ENCODE measurements around the gene IQSEC3. TPM values are rescaled to one million over a fixed set of nuclear protein-coding genes. Genes with fewer than 3 reads are reported as not detected.
A peak's percentile ranks its signal among the peaks of the same experiment; 100 is the strongest.

The IQSEC3 gene
- total RNA-seq, 2 donors from 2014 or later, result 0.16 TPM; not detected in 1

GRCh38 chr12:171276-171675 is 104.7 kb downstream of the IQSEC3 start:
- Histone ChIP-seq H3K36me3 (no peaks in the 10 kb centered on the region), H3K27ac (no peak overlapping the region), H3K4me3 (no peak overlapping the region), H3K27me3 (no peaks in the 10 kb centered on the region), H3K9me3 (no peaks in the 10 kb centered on the region), H3K9ac (ENCODE audit: low read depth in 2 of 2, low read length in 2 of 2) (no peak overlapping the region), H3K4me1 (no peaks in the 10 kb centered on the region)
- no peak for TF ChIP-seq CTCF (IDR thresholded peaks at IDR 0.05)
- no peak for DNase-seq
- intact Hi-C loops (cut with DNase I), result no loop called here

GRCh38 chr12:171743-172676 is 105.4 kb downstream of the IQSEC3 start:
- H3K36me3 ChIP-seq, result no peaks in the 10 kb centered on the region
- H3K27ac ChIP-seq, result no peak overlapping the region
- H3K4me1 ChIP-seq, result no peaks in the 10 kb centered on the region
- H3K9ac ChIP-seq (ENCODE audit: low read depth in 2 of 2, low read length in 2 of 2), result no peak overlapping the region
- intact Hi-C loops (cut with DNase I), result no loop called here
- H3K4me3 ChIP-seq, result no peak overlapping the region
- TF ChIP-seq CTCF (IDR thresholded peaks at IDR 0.05), result no peak
- no peaks in the 10 kb centered on the region for H3K9me3 ChIP-seq
- no peaks in the 10 kb centered on the region for H3K27me3 ChIP-seq
- peak; percentile 57 for DNase-seq

GRCh38 chr12:172732-173161 is 106.2 kb downstream of the IQSEC3 start:
- Histone ChIP-seq H3K9me3 (no peaks in the 10 kb centered on the region), H3K27me3 (no peaks in the 10 kb centered on the region), H3K36me3 (no peaks in the 10 kb centered on the region), H3K9ac (ENCODE audit: low read depth in 2 of 2, low read length in 2 of 2) (no peak overlapping the region), H3K4me3 (no peak overlapping the region), H3K27ac (no peak overlapping the region), H3K4me1 (no peaks in the 10 kb centered on the region)
- intact Hi-C loops (cut with DNase I), result no loop called here
- DNase-seq, result no peak
- TF ChIP-seq CTCF (IDR thresholded peaks at IDR 0.05), result no peak

- H3K4me1 ChIP-seq, result no peaks in the 10 kb centered on the region
- H3K27me3 ChIP-seq, result no peaks in the 10 kb centered on the region
- intact Hi-C loops (cut with DNase I), result no loop called here
- no peak overlapping the region for H3K4me3 ChIP-seq
- no peak overlapping the region for H3K27ac ChIP-seq
- no peak for DNase-seq
- H3K9ac ChIP-seq (ENCODE audit: low read depth in 2 of 2, low read length in 2 of 2), result no peak overlapping the region
- no peaks in the 10 kb centered on the region for H3K36me3 ChIP-seq
- TF ChIP-seq CTCF (IDR thresholded peaks at IDR 0.05), result no peak
- H3K9me3 ChIP-seq, result no peaks in the 10 kb centered on the region
These were observed 107.6 kb downstream of the IQSEC3 start for GRCh38 chr12:174124-174523.

- H3K9me3 ChIP-seq, result no peaks in the 10 kb centered on the region
- H3K4me3 ChIP-seq, result no peak overlapping the region
- intact Hi-C loops (cut with DNase I), result no loop called here
- no peak for TF ChIP-seq CTCF (IDR thresholded peaks at IDR 0.05)
- H3K27me3 ChIP-seq, result no peaks in the 10 kb centered on the region
- no peak overlapping the region for H3K9ac ChIP-seq (ENCODE audit: low read depth in 2 of 2, low read length in 2 of 2)
- no peaks in the 10 kb centered on the region for H3K36me3 ChIP-seq
- H3K27ac ChIP-seq, result no peak overlapping the region
- no peaks in the 10 kb centered on the region for H3K4me1 ChIP-seq
- DNase-seq, result no peak
These were observed 108.0 kb downstream of the IQSEC3 start for GRCh38 chr12:174596-174995.

Measured in colonic mucosa (tissue), 4 donors.